HG02943 (cell line): ENCODE measurements around the gene YLPM1.
A peak's percentile ranks its signal among the peaks of the same experiment; 100 is the strongest.

Experiments used
- ATAC-seq: cut with Tn5 transposase; IDR thresholded peaks from one replicate; pipeline ENCODE4 v1.9.1; 2021; ENCODE audit warnings: mild to moderate bottlenecking, low read depth, moderate library complexity; ENCODE audit not compliant: unreplicated experiment

YLPM1 gene

GRCh38 chr14:74865156-74865555 lies 102.0 kb downstream of the YLPM1 start:
- no peak for ATAC-seq

DNA sequence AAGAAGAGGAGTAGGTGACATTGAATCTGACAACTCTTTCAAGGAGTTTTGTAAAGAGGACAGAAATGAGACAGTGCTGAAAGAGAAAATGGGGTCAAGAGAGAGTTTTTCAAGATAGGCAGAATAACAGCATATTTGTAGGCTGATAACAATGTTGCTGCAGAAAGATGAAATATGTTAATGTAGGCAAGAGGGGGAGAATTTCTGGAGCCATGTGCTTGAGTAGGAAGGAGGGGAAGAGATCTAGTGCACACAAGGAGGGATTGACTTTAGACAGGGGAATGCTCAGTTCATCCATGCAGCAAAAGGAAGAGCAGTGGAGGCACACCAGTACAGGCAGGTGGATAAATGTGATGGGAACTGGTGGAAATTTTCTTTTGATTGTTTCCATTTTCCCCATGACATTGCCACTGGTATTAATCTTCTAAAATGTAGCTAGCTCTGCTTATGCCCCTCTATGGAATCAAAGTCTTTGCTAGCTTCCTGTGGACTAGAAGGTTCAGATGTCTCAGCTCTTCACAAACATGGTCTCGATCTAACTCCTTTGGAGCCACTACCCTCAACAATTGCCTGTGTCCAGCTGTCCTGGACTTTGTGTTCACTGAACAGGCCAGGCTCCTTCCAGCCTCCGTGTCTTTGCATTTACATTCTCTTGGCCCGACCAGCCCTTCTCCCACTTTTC lies 103.7 kb downstream of the YLPM1 start:
- ATAC-seq, result no peak

DNA sequence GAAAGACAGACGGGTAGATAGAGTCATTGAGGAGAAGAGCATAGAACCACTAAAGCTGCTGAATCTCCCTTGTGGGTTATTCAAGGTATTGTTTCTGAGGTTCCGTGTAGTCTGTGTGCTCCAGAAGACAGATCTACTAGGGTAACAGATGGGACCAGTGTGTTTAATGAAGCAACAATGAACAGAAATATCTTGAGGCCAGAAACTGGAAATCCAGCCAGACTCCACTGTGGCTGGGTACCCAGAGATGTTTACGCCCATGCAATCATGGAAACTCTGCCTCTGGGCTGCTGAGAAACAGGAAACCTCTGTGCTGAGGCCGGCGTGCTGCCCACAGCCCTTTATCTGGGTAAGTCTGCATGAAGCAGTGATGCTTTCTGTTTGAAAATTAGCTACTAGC lies 104.6 kb downstream of the YLPM1 start:
- ATAC-seq, result no peak

- no peak for ATAC-seq
These were observed 105.6 kb downstream of the YLPM1 start for GRCh38 chr14:74868739-74869138.

GRCh38 chr14:74871819-74872218 lies 108.7 kb downstream of the YLPM1 start:
- no peak for ATAC-seq

DNA sequence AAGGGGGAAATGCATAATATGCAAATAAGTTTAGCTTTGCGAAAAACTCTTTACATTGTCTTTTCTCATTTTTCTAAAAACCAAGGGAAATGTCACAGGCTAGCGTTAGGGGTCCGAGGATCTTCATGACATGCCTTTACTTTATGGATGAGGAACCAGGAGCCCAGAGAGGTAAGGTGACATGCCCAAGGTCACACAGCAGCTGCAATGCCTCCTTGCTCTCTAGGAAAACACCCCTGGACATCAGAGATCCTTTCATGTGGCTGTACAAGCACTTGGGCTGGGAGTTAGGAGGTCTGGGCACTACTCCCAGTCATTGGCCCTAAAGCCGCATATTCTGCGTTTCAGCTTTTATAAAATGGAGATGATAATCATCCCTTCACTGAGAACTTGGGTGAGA lies 112.1 kb downstream of the YLPM1 start:
- no peak for ATAC-seq

DNA sequence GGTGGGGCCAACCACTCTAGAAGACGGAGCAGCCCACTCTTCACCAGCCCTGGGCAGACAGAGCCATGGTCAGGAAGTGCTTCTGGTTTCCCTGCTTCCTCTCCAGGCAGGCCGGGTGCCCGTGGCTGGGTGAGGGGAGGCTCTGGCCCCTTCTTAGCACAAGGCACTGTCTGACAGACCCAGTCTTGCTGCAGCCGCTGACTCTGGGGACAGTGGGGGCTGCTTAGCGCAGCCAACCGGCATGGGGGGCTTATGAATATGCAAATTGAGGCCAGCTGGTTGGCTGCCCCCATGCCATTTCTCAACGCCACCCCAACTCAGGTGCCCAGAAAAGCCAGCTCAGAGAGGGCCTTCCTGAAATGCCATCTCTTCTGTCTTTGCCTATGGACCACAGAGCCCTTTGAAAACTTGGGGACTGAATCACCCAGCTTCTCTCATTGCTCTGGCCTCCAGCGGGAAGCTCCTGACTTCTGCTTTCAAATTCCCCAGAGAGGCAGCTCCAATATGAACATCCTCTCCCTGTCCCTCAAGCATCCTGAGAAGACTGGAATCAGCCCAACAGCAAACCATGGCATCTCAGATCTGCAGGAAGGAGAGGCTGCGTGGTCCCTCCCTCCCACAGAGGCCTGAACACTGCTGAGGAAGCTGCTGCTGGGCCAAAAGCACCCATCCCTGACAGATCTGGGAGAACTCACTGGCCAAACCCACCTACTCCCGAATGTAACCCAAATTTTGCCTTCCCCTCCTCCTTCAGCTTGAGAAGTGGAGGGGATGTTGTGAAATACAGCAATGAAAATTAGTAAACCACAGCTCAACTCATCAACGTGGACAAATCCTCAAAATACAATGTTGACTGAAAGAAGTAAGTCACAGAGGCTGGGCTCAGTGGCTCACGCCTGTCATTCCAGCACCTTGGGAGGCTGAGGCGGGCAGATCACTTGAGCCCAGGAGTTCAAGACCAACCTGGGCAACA lies 113.1 kb downstream of the YLPM1 start, which contains the start of gene PROX2:
Gene PROX2, minus strand, starts transcription at position 205 of the 973 bp plus-strand sequence. CDS start 12,311 bp downstream, outside the sequence.
- no peak for ATAC-seq

GRCh38 chr14:74879427-74880182 lies 116.5 kb downstream of the YLPM1 start:
- no peak for ATAC-seq

- peak; percentile 83 for ATAC-seq
These were observed 118.5 kb downstream of the YLPM1 start, which contains the start of gene DLST for GRCh38 chr14:74881431-74882102. DLST (plus strand) TSS chr14:74881916; CDS start chr14:74881954, 38 bp downstream.

- ATAC-seq, result peak; percentile 36
These were observed 119.2 kb downstream of the YLPM1 start for GRCh38 chr14:74882103-74882920.
